Stimulated activated CD4-positive, alpha-beta T cell treated with anti-CD3 and anti-CD28 coated beads, Interleukin-12 subunit alpha, Interleukin-12 subunit beta, amount 100 ng/mL, for 4 hours (primary cell): ENCODE measurements around the gene ZNF382.
A peak's percentile ranks its signal among the peaks of the same experiment; 100 is the strongest.
"Not testable (repeated sequence)": the region's sequence is repeated elsewhere in the genome, so short reads cannot be mapped to it uniquely, and the experiment has no call there.

ENCODE experiments used
- DNase-seq: peaks from one replicate; pipeline ENCODE4 v3.0.0-alpha.2; 2020

The ZNF382 gene

GRCh38 chr19:36605101-36605876 is at the start of gene ZNF382:
ZNF382 (plus strand) TSS chr19:36605313; CDS start chr19:36609915, 4,602 bp downstream.
- peak; percentile 91 for DNase-seq

GRCh38 chr19:36564391-36564790 is 40.7 kb upstream of the ZNF382 start:
- no peak for DNase-seq

DNA sequence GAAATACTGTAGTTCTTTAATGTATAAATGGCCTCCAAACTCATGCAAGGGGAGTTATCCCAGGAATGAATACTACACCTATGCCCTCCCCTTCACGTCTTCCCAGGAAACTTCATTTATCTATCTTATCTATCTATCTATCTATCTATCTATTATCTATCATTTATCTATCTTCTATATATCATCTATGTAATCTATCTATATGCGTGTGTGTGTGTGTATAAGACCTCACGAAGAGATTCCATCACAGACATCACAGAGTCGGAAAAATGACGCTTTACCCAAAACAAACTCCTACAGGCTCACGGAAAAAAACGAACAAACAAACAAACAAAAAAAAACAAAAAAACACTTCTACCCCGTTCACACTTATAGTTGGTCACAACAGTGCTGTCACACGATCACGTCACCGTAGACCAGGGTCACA is 32.5 kb upstream of the ZNF382 start:
- no peak for DNase-seq

DNA sequence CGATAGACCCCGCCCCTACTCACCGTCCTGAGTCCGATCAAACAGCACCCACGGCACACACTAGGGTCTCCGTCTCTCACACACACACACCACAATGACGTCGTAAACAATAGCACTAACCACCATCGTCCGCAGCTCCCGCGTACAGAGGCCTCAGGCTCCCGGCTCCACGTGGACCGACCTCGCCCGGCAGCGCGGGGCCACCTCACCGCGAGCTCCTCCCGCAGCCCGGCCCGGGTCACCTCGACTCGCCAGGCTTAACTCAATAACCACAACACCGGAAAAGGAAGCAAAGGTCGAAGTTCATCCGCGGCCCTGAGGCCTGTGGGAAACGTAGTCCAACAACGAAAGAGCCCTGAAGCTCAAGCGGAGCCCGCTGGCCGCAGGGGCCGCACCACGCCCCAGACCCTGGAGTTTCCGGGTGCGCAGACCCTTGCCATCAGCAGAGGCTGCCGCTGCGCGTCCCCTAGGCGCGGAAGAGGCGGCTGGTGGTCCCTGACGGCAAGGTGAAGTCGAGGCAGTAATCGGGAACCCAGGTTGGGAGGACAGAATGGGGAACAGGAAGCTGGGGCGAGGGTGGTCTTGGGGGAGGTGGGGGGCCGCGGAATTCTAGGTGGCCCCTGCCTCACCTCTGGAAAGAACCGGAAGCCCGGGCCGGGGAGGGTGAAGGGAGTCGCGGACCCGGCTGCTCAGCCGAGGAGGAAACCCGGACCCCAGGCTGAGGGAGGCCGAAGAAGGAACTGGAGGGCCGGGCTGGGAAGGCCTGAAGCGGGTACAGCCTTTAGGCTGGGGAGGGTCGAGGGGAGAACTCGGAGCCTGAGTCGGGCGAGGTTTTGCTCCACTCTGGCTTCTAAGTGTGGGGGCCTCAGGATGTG is 31.9 kb upstream of the ZNF382 start, which contains the start of gene ZNF529:
Gene ZNF529, minus strand, starts transcription at position 273 of the 875 bp plus-strand sequence. CDS start 946 bp downstream, outside the sequence.
- peak; percentile 69 for DNase-seq

DNA sequence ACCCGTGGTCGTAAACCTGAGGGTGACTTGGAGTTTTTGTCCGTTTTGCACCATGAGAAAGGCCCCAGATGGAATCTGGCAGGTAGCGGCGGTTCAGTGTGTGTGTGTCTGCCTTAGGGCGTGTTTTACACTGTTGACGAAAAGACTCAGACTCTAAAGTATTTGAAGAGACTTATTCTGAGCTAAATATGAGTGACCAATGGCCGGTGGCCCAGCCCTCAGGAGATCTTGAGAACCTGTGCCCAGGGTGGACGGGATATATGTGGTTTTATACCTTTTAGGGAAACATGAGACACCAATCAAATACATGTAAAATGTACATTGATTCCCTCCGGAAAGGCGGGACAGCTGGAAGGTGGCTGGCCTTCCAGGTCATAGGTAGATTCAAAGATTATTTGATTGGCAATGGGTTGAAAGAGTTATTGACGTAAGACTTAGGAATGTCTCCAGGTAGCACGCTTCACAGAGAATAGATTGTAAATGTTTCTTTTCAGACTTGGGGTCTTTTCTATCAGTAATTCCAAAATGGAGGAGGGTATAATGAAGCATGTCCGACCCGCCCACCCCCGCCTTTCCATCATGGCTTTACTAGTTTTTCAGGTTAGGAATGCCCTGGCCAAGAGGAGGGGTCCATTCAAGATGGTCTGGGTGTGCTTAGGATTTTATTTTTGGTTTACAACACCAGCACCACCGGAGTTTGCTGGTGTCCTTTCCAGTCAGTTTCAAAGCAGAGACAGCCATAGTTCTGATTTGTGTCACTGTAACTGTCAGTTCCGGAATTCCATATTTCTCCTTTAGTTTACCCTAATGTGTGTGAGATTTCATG is 31.0 kb upstream of the ZNF382 start:
- DNase-seq: no peak

- DNase-seq: no peak
Observed at GRCh38 chr19:36574741-36575140, 30.4 kb upstream of the ZNF382 start.

- DNase-seq: no peak
Observed at GRCh38 chr19:36577271-36577996, 27.7 kb upstream of the ZNF382 start.

DNA sequence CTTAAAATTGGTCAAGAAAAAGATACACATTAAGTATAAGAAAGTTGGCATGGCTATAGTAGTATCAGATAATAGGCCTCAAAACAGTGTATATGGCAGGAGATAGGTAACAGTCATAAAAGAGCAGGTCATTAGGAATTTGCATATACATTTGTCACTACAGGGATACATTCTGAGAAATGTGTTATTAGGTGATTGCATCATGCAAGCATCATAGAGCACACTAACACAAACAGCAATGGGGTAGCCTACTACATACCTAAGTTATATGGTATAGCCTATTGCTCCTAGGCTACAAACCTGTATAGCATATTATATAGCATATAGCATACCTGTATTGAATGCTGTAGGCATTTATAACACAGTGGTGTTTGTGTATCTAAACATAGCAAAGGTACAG is 25.9 kb upstream of the ZNF382 start:
- DNase-seq: no peak

DNA sequence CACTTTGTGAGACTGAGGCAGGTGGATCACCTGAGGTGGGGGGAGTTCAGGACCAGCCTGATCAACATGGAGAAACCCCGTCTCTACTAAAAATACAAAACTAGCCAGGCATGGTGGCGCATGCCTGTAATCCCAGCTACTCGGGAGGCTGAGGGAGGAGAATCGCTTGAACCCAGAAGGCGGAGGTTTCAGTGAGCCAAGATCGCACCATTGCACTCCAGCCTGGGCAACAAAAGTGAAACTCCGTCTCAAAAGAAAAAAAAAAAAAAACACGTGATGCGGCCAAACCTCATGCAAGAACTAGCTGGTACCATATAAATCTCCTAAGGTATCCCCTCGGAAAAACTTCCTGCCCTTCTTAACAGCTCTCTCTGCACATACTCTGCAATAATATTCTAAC is 2.4 kb upstream of the ZNF382 start:
- not testable (repeated sequence) for DNase-seq

DNA sequence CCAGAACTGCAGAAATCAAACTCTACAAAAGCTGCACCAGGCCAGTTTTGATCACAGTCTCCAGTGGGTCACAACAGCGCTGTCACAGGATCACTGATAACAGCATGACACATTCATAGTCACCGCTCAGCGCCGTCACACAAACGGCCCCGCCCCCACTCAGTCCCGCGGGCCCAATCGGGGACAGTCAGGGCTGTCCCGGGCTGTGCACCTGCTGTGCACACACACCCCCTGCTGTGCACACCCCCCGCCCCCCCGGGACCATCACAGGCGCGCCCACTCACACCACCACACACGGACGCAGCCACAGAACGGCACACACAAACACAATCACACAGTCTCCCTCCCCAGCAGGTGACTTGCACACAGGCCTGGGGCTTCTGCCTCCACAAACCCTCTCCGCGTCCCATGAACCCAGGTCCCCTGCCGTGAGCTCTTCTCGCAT is 435 bp upstream of the ZNF382 start:
- DNase-seq: peak; percentile 85

- no peak for DNase-seq
Observed at GRCh38 chr19:36605877-36606478, 865 bp downstream of the ZNF382 start.

DNA sequence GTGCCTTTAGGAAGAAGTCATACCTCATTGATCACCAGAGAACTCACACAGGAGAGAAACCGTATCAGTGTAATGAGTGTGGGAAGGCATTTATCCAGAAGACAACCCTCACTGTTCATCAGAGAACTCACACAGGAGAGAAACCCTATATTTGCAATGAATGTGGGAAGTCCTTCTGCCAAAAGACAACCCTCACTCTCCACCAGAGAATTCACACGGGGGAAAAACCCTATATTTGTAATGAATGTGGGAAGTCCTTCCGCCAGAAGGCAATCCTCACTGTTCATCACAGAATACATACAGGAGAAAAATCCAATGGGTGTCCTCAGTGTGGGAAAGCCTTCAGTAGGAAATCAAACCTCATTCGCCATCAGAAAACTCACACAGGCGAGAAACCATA is 21.9 kb downstream of the ZNF382 start:
- DNase-seq: no peak

GRCh38 chr19:36635342-36635741 is 30.2 kb downstream of the ZNF382 start:
- no peak for DNase-seq

DNA sequence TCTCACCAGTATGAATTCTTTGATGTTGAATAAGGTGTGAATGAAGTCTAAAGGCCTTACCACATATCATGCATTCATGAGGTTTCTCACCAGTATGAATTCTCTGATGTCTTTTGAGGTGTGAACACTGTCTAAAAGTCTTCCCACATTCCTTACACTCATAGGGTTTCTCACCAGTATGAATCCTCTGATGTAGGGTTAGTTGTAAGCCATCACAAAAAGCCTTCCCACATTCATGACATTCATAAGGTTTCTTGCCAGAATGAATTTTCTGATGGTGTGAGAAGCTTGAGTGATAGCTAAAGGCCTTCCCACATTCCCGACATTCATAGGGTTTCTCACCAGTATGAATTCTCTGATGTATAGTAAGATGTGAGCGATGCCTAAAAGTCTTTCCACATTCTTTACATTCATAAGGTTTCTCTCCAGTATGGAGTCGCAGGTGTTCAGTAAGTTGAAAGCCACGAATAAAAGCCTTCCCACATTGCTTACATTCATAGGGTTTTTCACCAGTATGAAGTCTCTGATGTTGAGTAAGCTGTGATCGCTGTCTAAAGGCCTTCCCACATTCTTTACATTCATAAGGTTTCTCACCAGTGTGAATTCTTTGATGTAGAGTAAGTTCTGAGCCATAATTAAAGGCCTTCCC is 33.9 kb downstream of the ZNF382 start:
- no peak for DNase-seq

- no peak for DNase-seq
Observed at GRCh38 chr19:36646746-36647145, 41.6 kb downstream of the ZNF382 start.

DNA sequence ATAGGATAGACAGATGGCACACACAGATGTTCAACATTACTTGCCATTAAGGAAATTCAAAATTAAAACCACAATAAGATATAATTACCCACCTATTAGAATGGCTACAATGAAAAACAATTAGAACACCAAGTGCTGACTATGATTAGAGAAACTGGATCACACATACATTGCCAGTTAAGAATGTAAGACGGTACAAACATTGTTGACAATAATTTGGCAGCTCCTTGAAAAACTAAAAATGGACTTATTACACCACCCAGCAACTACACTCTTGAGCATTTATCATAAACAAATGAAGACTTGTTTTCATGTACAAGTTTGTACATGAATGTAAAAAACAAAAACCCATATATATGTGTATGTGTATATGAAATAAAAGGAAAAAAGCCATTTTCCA is 47.8 kb downstream of the ZNF382 start:
- no peak for DNase-seq

GRCh38 chr19:36665832-36666231 is 60.7 kb downstream of the ZNF382 start:
- no peak for DNase-seq

- no peak for DNase-seq
Observed at GRCh38 chr19:36668646-36669045, 63.5 kb downstream of the ZNF382 start.

DNA sequence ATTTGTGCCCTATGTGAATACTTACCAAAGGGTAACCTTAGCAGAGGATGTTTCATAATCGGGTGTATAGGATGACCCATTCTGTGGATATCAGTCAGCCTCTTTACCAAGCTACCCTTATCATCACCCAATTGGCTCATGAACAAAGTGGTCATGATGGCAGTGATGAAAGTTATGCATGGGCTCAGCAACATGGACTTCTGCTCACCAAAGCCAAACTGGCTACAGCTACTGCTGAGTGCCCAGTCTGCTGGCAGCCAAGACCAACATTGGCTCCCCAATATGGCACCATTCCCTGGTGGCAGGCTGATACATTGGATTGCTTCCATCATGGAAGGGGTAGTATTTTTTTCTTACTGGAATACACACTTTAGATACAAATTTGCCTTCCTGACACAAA is 67.3 kb downstream of the ZNF382 start:
- no peak for DNase-seq

GRCh38 chr19:36674201-36674600 is 69.1 kb downstream of the ZNF382 start:
- DNase-seq: no peak

- no peak for DNase-seq
Observed at GRCh38 chr19:36679455-36679854, 74.3 kb downstream of the ZNF382 start.
